SU-DHL-6 (cell line): ENCODE results near the gene DCC.

Source experiments
- CTCF ChIP-seq: fragments of 200-600 bp; sonication (generic); IDR thresholded peaks from one replicate; pipeline ENCODE4 v1.5.1; 2017; ENCODE audit warnings: antibody characterized with exemption, mild to moderate bottlenecking, low read length, moderate library complexity; ENCODE audit not compliant: insufficient read depth, poor library complexity, severe bottlenecking
- EZH2phosphoT487 ChIP-seq: fragments of 200-600 bp; sonication (generic), shearing (Covaris generic); conservative IDR thresholded peaks from 2 replicates; pipeline ENCODE4 v1.6.1; 2018; ENCODE audit warnings: mild to moderate bottlenecking, antibody characterized with exemption, low read length, moderate library complexity, mixed read lengths

- TF ChIP-seq CTCF (no peak), EZH2phosphoT487 (no peak)
Observed at GRCh38 chr18:52750995-52751394, 411.0 kb downstream of the DCC start.
